Activated T-helper 17 cell treated with anti-CD3 and anti-CD28 coated beads, Interleukin-2, amount 50 U/mL, for 72 hours (primary cell): ENCODE measurements around the gene AMD1. TPM values are rescaled to one million over a fixed set of nuclear protein-coding genes. Genes with fewer than 3 reads are reported as not detected.
"Not testable (repeated sequence)": the region's sequence is repeated elsewhere in the genome, so short reads cannot be mapped to it uniquely, and the experiment has no call there.

Source experiments
- ATAC-seq: fragments of 150-1000 bp; cut with Tn5 transposase; replicated peaks from 2 replicates; pipeline ENCODE4 v1.10.0; 2021; ENCODE audit warnings: mild to moderate bottlenecking, moderate library complexity
- H3K27ac Mint-ChIP-seq: one replicate; pipeline ENCODE4 v1.8.0; 2022; ENCODE audit warnings: mixed read lengths
- H3K27me3 Mint-ChIP-seq: one replicate; pipeline ENCODE4 v1.8.0; 2022; ENCODE audit warnings: mixed read lengths
- H3K36me3 Mint-ChIP-seq: one replicate; pipeline ENCODE4 v1.8.0; 2022; ENCODE audit warnings: low read depth, mild to moderate bottlenecking, mixed read lengths
- H3K4me1 Mint-ChIP-seq: one replicate; pipeline ENCODE4 v1.8.0; 2022; ENCODE audit warnings: mixed read lengths
- H3K4me3 Mint-ChIP-seq: one replicate; pipeline ENCODE4 v1.8.0; 2022; ENCODE audit warnings: mild to moderate bottlenecking, mixed read lengths
- H3K9me3 Mint-ChIP-seq: one replicate; pipeline ENCODE4 v1.8.0; 2022; ENCODE audit warnings: mixed read lengths
- total RNA-seq, 2 donors: library from RNA; stranded (reverse); gene quantifications; one replicate each; pipeline ENCODE4 v1.2.3, GENCODE V29; 2022

Gene AMD1
- 10 to 100 TPM; 49.8 to 92.9 TPM for total RNA-seq

GRCh38 chr6:110873981-110874879 is at the start of gene AMD1:
TSS of gene AMD1 (plus strand) at chr6:110874785. CDS start at chr6:110875106, 321 bp downstream.
- Mint-ChIP-seq H3K4me3 (peak within 1 kb of the TSS; percentile 96), H3K9me3 (no peaks in the 10 kb centered on the region), H3K27ac (peak within 1 kb of the TSS; percentile 96), H3K4me1 (peaks cover 19% of the 10 kb centered on the region), H3K36me3 (peaks cover 46% of the 10 kb centered on the region), H3K27me3 (no peaks in the 10 kb centered on the region)
- ATAC-seq, result peak; percentile 82

GRCh38 chr6:110826236-110827129 is 48.1 kb upstream of the AMD1 start:
- H3K36me3 Mint-ChIP-seq, result no peaks in the 10 kb centered on the region
- no peaks in the 10 kb centered on the region for H3K27me3 Mint-ChIP-seq
- H3K27ac Mint-ChIP-seq, result no peak overlapping the region
- no peak for ATAC-seq
- H3K4me1 Mint-ChIP-seq, result no peaks in the 10 kb centered on the region
- no peaks in the 10 kb centered on the region for H3K9me3 Mint-ChIP-seq
- H3K4me3 Mint-ChIP-seq, result no peak overlapping the region

GRCh38 chr6:110828396-110828795 is 46.2 kb upstream of the AMD1 start:
- Mint-ChIP-seq H3K36me3 (no peaks in the 10 kb centered on the region), H3K9me3 (no peaks in the 10 kb centered on the region), H3K27ac (no peak overlapping the region), H3K4me1 (no peaks in the 10 kb centered on the region), H3K4me3 (no peak overlapping the region), H3K27me3 (no peaks in the 10 kb centered on the region)
- ATAC-seq, result no peak

GRCh38 chr6:110831405-110831804 is 43.2 kb upstream of the AMD1 start:
- ATAC-seq, result no peak
- no peak overlapping the region for H3K4me3 Mint-ChIP-seq
- no peaks in the 10 kb centered on the region for H3K9me3 Mint-ChIP-seq
- H3K4me1 Mint-ChIP-seq, result no peaks in the 10 kb centered on the region
- H3K27ac Mint-ChIP-seq, result no peak overlapping the region
- H3K36me3 Mint-ChIP-seq, result no peaks in the 10 kb centered on the region
- no peaks in the 10 kb centered on the region for H3K27me3 Mint-ChIP-seq

GRCh38 chr6:110833831-110834230 is 40.8 kb upstream of the AMD1 start:
- H3K4me1 Mint-ChIP-seq, result no peaks in the 10 kb centered on the region
- H3K27ac Mint-ChIP-seq, result no peak overlapping the region
- ATAC-seq, result no peak
- no peaks in the 10 kb centered on the region for H3K36me3 Mint-ChIP-seq
- H3K9me3 Mint-ChIP-seq, result no peaks in the 10 kb centered on the region
- H3K4me3 Mint-ChIP-seq, result no peak overlapping the region
- H3K27me3 Mint-ChIP-seq, result no peaks in the 10 kb centered on the region

GRCh38 chr6:110835751-110836150 is 38.8 kb upstream of the AMD1 start:
- not testable (repeated sequence) for H3K4me1 Mint-ChIP-seq, H3K36me3 Mint-ChIP-seq, H3K9me3 Mint-ChIP-seq, H3K27me3 Mint-ChIP-seq, H3K4me3 Mint-ChIP-seq, ATAC-seq, H3K27ac Mint-ChIP-seq

GRCh38 chr6:110841266-110841665 is 33.3 kb upstream of the AMD1 start:
- H3K4me3 Mint-ChIP-seq, result no peak overlapping the region
- no peaks in the 10 kb centered on the region for H3K9me3 Mint-ChIP-seq
- no peak overlapping the region for H3K27ac Mint-ChIP-seq
- no peak for ATAC-seq
- H3K27me3 Mint-ChIP-seq, result no peaks in the 10 kb centered on the region
- H3K36me3 Mint-ChIP-seq, result no peaks in the 10 kb centered on the region
- no peaks in the 10 kb centered on the region for H3K4me1 Mint-ChIP-seq

GRCh38 chr6:110849781-110850180 is 24.8 kb upstream of the AMD1 start:
- H3K4me1 Mint-ChIP-seq, result no peaks in the 10 kb centered on the region
- H3K4me3 Mint-ChIP-seq, result no peak overlapping the region
- H3K36me3 Mint-ChIP-seq, result no peaks in the 10 kb centered on the region
- H3K27ac Mint-ChIP-seq, result no peak overlapping the region
- no peaks in the 10 kb centered on the region for H3K9me3 Mint-ChIP-seq
- ATAC-seq, result no peak
- no peaks in the 10 kb centered on the region for H3K27me3 Mint-ChIP-seq

GRCh38 chr6:110852773-110853172 is 21.8 kb upstream of the AMD1 start:
- Mint-ChIP-seq H3K27me3 (no peaks in the 10 kb centered on the region), H3K4me1 (no peaks in the 10 kb centered on the region), H3K9me3 (no peaks in the 10 kb centered on the region), H3K36me3 (no peaks in the 10 kb centered on the region), H3K4me3 (no peak overlapping the region), H3K27ac (no peak overlapping the region)
- no peak for ATAC-seq

GRCh38 chr6:110853754-110854477 is 20.7 kb upstream of the AMD1 start:
- no peak overlapping the region for H3K4me3 Mint-ChIP-seq
- H3K9me3 Mint-ChIP-seq, result no peaks in the 10 kb centered on the region
- H3K4me1 Mint-ChIP-seq, result no peaks in the 10 kb centered on the region
- no peaks in the 10 kb centered on the region for H3K36me3 Mint-ChIP-seq
- ATAC-seq, result no peak
- H3K27ac Mint-ChIP-seq, result no peak overlapping the region
- no peaks in the 10 kb centered on the region for H3K27me3 Mint-ChIP-seq

- no peak overlapping the region for H3K27ac Mint-ChIP-seq
- no peak for ATAC-seq
- H3K36me3 Mint-ChIP-seq, result no peaks in the 10 kb centered on the region
- H3K4me1 Mint-ChIP-seq, result peaks cover 3% of the 10 kb centered on the region
- no peak overlapping the region for H3K4me3 Mint-ChIP-seq
- no peaks in the 10 kb centered on the region for H3K9me3 Mint-ChIP-seq
- H3K27me3 Mint-ChIP-seq, result no peaks in the 10 kb centered on the region
These were observed 18.3 kb upstream of the AMD1 start for GRCh38 chr6:110856296-110856695.

GRCh38 chr6:110858016-110858415 is 16.6 kb upstream of the AMD1 start:
- no peak overlapping the region for H3K27ac Mint-ChIP-seq
- H3K27me3 Mint-ChIP-seq, result no peaks in the 10 kb centered on the region
- ATAC-seq, result no peak
- no peak overlapping the region for H3K4me3 Mint-ChIP-seq
- H3K36me3 Mint-ChIP-seq, result no peaks in the 10 kb centered on the region
- H3K9me3 Mint-ChIP-seq, result no peaks in the 10 kb centered on the region
- H3K4me1 Mint-ChIP-seq, result peaks cover 3% of the 10 kb centered on the region

- Mint-ChIP-seq H3K9me3 (no peaks in the 10 kb centered on the region), H3K4me1 (peaks cover 3% of the 10 kb centered on the region), H3K4me3 (peak overlapping the region; percentile 37), H3K27me3 (no peaks in the 10 kb centered on the region), H3K27ac (peak overlapping the region; percentile 83), H3K36me3 (no peaks in the 10 kb centered on the region)
- ATAC-seq, result no peak
These were observed 15.9 kb upstream of the AMD1 start for GRCh38 chr6:110858562-110859214.

- peak; percentile 21 for ATAC-seq
- Mint-ChIP-seq H3K4me1 (peaks cover 3% of the 10 kb centered on the region), H3K9me3 (no peaks in the 10 kb centered on the region), H3K36me3 (no peaks in the 10 kb centered on the region), H3K27ac (peak overlapping the region; percentile 83), H3K4me3 (peak overlapping the region; percentile 37), H3K27me3 (no peaks in the 10 kb centered on the region)
These were observed 15.2 kb upstream of the AMD1 start for GRCh38 chr6:110859335-110859792.
